Left colon (tissue), 2 donors: ENCODE results near the gene GNG7. TPM values are rescaled to one million over a fixed set of nuclear protein-coding genes. Genes with fewer than 3 reads are reported as not detected.
"Not testable (repeated sequence)": the region's sequence is repeated elsewhere in the genome, so short reads cannot be mapped to it uniquely, and the experiment has no call there.

Experiments used
- ATAC-seq: fragments of 200-7000 bp; cut with Tn5 transposase; one replicate; pipeline ENCODE4 v1.9.1; 2020; ENCODE audit warnings: mild to moderate bottlenecking, moderate library complexity
- DNase-seq, 2 donors: peaks; one replicate each; pipeline ENCODE4 v3.0.0-alpha.2; 2020
- intact Hi-C, 2 donors: fragments of 100-400 bp; cut with DNase I in 1 of 2; cut with micrococcal nuclease in 1 of 2; formaldehyde crosslinking; loops; one replicate each; pipeline versions ENCODE4 v1.11.2 to v1.14.0; 2022; cut with DNase I, micrococcal nuclease
- total RNA-seq, 2 donors: library from RNA; stranded (reverse); fragmentation: NEBNext Ultra II Directional; extraction: Animal tissue kit (Norgen Biotek cat#: 25700); gene quantifications; one replicate each; pipeline ENCODE4 v1.2.1, GENCODE V29; 2021
- donor health status: DM: no; HTN: no; CAD: no.
- donor health status: DM: yes; HTN: yes; CAD: no.

Gene GNG7
- total RNA-seq, 2 donors from 2014 or later, result 1.4 to 5.3 TPM

DNA sequence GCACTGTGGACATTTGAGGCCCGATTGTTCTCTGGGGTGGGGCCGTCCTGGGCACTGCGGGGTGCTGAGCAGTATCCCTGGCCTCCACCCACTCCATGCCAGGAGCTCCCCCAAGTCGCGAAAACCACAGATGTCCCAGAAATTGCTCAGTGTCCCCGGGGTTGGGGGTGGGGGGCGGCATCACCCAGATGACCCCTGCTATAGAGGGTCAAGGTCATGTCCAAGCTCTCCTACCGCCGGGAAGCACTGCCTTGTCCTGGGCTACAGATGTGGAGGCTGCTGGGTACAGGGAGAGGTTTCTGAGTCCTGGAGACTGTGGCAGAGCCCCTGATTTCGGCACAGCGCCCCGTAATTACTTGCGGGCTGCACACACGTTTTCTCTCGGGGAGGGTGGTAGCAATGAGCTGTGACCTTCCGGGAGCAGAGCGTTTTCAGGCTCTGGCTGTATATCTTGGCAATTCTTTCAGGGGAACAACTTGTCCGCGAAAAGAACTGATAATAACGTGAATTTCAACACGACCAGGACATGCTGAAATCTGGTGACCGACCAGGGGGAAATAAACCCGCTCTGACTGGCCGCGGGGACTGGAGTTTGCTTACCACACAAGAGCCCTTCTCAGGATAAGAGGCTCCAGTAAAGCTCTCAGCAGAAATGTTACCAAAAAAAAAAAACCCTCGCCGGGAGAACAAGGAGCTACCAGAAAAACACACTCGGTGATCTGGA, 68.1 kb downstream of the GNG7 start:
- no peak for DNase-seq
- no peak for ATAC-seq
- intact Hi-C loops, result loop anchor here in 1 of 2 donors (10.0 kb wide), 1 partner anchor 710 kb away; no protein-coding TSS in a partner anchor

DNA sequence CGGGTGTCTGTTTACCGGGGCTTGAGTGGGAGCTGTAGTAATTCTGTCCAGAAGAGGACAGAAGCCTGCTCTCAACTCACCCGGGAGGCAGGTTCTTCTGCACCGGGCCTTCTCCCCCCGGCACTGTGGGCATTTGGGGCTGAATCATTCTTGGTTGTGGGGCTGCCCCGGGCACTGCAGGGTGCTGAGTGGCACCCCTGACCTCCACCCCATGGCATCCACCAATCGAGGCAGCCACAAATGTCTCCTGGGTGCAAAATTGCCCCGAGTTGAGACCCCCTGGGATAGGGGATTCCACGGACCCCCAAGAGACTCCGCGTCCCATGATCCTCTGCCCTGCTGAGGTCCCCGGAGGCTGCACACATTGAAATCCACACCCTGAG, 68.8 kb downstream of the GNG7 start:
- intact Hi-C loops, result loop anchor here in 1 of 2 donors (10.0 kb wide), 1 partner anchor 709 kb away; no protein-coding TSS in a partner anchor
- ATAC-seq, result no peak
- DNase-seq, result no peak

DNA sequence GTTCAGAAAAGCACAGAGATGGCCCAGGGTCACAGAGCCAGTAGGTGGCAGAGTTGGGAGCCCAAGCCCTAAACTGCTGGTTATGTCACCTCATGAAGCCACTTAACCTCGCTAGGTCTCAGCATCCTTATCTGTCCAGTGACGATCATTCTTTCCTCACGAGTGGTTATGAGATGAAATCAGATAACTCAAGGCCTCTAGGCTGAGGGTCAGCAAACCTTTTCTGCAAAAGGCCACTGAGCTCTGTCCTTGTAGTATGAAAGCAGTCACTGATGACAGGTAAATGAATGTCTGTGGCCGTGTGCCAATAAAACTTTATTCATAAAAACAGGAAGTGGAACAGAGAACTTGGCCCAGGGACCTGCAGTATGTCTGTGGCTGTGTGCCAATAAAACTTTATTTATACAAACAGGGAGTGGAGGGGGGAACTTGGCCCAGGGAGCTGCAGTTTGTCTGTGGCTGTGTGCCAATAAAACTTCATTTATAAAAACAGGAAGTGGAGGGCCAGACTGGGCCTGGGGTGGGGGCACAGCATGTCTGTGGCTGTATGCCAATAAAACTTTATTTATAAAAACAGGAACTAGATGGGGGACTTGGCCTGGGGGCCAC, 71.2 kb downstream of the GNG7 start:
- intact Hi-C loops, result loop anchor here in 1 of 2 donors (10.0 kb wide), 1 partner anchor 707 kb away; no protein-coding TSS in a partner anchor
- DNase-seq (peak in 1 of 2 donors; percentile 5), ATAC-seq (no peak)

DNA sequence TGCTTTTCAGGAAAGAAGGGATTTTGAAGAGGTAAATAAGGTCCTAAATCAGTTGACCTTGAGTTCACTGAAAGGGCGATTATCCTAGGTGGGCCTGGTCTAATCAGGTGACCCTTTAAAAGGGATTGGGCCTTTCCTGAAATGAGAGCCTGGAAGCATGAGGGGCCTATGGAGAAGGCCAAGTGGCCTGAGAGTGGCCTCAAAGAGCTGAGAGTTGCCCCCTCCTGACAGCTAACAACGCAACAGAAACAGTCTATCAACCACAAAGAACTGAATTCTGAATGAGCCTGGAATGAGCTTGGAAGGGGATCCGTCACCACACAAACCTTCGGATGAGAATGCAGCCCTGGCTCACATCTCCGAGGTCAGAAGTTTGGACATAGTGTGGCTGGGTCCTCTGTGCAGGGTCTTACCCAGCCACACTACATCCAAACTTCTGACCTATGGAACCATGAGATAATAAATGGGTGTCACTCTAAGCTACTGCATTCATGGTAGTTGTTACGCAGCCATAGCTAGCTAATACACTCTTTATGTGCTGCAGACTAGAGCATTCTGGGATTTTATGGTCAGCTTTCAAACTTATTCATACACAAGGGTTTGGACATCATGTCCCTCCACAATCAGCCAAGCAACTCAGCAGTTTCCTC, 72.0 kb downstream of the GNG7 start:
- DNase-seq (no peak), ATAC-seq (no peak)
- intact Hi-C loops, result loop anchor here in 1 of 2 donors (10.0 kb wide), 1 partner anchor 706 kb away; no protein-coding TSS in a partner anchor

DNA sequence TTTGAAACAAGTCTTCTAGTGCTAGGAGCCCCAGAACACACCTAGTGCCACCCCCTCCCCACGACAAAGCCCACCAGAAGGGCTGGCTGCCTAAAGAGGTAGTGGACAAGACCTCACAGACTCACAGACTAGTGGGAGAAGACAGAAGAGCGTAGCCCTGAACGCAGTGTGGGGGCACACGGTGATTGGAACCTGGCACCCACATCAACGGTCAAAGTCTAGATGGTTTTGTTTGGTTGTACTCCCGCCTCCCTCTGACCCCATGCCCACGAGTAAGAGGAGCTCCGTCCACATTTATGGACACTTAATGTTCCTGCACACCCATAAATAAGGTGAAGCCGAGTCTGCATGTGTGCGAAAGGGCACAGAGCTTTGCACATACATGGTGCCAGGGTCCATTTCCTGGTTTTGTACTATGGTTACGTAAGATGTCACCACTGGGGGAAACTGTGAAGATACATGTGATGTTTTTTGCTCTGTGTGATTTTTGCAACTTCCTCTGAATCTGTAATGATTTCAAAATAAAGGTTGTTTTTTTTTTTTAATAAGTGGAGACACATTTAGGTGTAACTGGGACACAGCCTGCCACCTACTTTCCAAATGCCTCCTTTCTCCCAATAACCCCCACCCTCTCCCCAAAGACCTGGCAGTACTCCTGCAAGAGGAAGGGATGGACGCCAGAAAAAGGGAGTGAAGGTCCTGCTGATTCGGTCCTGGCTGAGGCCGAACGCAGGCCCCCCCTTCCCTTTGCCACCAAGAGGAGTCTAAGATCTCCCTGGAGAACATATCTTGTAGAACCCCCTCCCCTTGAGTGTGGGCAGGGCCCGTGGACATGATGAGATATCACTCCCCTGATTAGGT, 72.8 kb downstream of the GNG7 start:
- no peak for DNase-seq
- peak; percentile 63 for ATAC-seq
- intact Hi-C loops, result loop anchor here in 1 of 2 donors (10.0 kb wide), 1 partner anchor 705 kb away; no protein-coding TSS in a partner anchor

DNA sequence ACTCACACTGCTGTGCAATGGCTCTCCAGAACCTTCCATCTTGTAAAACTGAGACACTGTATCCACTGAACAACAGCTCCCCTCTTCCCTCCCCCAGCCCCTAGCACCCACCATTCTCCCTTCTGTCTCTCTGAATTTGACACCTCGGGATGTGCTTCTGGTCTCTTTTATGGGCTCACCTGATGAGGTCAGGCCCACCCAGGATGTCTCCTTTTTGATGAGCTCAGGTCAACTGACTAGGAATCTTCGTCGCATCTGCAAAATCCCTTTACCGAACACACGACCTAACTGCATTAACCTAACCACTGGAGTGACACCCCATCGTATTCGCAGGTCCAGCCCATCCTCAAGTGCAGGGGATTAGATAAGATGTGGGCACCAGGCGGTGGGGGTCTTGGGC, 73.9 kb downstream of the GNG7 start:
- DNase-seq (peak in 1 of 2 donors; percentile 5), ATAC-seq (no peak)
- intact Hi-C loops, result no loop called here

DNA sequence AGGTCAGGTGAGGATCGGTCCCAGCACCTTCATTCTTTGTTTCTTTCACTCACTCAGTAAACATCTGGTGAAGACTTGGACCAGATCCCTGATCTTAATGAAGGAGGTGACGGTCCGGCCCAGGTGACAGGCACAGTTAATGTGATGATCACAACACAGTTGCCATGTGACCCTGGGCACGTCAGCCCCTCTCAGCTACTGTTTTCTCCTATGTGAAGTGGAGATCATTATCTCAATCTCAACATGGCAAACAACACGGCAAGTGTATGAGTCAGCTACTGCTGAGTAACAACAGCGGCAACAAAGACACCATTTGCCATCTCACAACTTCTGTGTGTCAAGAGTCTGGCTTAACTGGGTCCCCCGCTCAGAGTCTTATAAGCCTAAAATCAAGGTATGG, 74.6 kb downstream of the GNG7 start:
- intact Hi-C loops, result no loop called here
- ATAC-seq (no peak), DNase-seq (no peak)

DNA sequence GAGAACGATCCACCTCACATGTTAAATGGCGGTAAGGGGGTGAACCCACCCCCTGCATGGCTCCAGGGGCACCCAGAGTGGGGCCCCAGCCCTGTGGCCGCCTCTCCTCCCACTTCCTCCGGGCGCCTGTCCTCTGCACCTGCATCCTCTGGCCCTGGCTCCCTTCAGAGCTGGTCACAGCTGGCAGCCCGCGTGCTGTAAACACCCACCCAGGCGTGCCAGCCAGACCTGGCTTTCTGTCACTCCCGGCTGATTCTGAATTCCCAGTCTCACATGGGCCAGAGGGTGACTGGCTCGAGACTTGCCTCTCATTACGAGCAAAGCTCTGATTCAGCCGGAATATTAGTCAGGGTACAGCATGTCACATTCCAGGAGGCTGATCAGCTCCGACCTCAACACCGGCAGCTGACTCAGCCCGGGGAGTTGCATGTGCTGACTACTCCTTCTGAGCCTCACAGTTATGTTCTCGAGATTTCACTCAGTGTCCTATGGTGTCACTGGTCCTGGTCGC, 75.1 kb downstream of the GNG7 start:
- ATAC-seq (peak; percentile 15), DNase-seq (peak; percentile 54 to 63)
- intact Hi-C loops, result no loop called here

DNA sequence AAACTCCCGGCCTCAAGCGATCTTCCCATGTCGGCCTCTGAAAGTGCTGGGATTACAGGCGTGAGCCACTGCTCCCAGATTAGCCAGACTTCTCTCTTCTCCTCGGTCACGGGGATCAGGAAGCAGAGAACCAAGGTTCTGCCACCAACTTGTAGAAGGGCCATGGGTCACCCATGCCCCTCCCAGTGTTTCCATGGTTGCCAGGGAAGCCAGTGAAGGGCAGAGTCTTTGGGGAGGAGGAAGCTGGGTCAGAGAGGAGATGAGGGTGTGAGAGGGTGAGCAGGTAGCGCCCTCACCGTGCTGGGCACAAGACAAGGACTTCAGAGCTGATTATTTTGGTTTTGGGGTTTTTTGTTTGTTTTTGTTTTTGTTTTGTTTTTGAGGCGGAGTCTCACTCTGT, 77.1 kb downstream of the GNG7 start:
- peak; percentile 87 for ATAC-seq
- intact Hi-C loops, result no loop called here
- DNase-seq, result peak; percentile 72 to 77

DNA sequence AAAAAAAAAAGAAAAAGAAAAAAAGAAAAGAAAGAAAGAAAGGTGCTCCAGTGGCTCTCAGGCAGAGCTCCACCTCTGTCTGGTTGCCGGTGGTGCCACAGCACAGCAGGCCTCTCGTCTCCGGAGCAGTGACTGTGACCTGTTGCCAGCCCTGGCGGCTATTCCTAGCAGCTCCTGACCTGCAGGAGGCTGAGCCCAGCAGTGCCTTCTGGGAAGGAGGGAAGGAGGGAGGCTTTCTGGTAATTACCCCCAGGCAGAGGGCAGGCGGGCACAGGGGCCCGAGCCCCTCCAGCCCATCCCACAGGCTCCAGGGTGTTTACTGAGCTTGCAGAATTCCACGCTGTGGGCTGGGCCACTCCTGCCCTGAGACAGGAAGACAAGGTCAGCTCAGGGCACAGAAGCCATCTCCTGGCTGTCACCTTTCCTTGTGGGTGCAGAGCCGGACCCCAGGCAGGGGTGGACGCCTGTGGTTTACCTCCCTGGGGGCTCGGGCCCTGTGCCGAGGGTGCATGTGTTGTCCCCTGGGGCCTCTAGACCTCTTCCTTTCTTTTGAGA, 77.9 kb downstream of the GNG7 start:
- peak in 1 of 2 donors; percentile 49 for DNase-seq
- peak; percentile 57 for ATAC-seq

DNA sequence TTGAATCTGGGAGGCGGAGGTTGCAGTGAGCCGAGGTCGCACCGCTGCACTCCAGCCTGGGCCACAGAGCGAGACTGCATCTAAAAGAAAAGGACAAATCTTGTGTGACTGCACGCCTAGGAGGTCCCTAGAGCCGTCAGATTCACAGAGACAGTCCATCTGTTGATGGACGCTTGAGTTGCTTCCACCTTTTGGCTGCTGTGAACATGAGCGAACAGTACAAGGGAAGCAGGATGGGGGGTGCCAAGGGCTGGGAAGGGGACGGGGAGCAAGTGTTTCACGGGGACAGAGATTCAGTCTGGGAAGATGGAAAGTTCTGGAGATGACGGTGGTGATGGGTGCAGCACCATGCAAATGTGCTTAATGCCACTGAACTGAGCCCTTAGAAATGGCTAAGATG, 78.7 kb downstream of the GNG7 start:
- ATAC-seq (no peak), DNase-seq (peak in 1 of 2 donors; percentile 9)
- intact Hi-C loops, result no loop called here

More for the DNA sequence above, 77.9 kb downstream of the GNG7 start:
- intact Hi-C loops, result no loop called here

DNA sequence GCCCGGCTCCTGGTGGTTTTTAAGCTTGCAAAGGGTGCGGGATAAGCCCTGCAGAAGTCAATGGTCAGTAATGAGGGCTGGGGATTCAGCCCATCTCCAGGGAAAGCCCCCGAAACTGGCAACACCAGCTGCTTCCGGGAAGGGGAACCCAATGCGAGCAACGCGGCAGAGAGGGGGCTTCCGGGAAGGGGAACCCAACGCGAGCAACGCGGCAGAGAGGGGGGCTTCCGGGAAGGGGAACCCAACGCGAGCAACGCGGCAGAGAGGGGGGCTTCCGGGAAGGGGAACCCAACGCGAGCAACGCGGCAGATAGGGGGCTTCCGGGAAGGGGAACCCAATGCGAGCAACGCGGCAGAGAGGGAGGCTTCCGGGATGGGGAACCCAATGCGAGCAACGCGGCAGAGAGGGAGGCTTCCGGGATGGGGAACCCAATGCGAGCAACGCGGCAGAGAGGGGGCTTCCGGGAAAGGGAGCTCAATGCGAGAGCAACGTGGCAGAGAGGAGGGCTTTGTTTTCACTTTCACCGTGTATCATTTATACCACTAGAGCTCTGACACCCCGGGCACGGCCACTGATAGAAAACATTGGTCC, 80.0 kb downstream of the GNG7 start:
- ATAC-seq, intact Hi-C loops: not testable (repeated sequence)
- DNase-seq, result peak in 1 of 2 donors; percentile 31

DNA sequence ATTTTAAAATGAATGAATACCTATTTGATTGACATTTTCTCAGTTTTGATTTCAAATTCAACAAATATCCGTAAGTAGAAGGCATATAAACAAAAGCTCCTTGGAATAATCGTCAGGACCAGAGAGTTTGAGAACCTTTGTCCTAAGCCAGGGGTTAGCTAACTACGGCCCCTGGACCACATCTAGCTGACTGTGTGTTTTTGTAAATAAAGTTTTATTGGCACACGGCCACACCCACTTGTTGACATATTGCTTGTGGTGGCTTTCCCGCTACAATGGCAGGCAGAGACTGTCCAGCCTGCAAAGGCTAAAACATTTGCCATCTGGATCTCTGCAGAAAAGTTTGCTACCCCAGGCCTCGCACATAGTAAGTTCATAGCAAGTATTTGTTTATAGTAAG, 83.4 kb downstream of the GNG7 start:
- DNase-seq (no peak), ATAC-seq (no peak)
- intact Hi-C loops, result no loop called here

DNA sequence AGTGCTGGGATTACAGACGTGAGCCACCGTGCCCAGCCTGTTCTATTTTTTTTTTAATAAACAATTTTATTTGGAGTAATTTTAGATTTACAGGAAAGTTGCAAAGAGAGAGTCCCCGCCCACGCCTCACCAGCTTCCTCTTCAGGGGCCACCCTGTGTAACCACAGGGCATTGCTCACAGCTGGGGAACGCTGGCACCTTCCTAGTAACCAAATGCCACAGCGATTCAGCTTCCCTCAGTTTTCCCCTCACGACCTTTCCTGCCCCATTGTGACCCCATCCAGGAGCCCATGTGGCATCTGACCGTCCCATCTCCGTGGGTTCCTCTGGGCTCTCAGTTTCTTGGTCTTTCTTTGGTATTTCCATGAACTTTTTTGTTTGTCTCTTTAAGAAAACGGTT, 83.9 kb downstream of the GNG7 start:
- peak; percentile 41 for ATAC-seq
- intact Hi-C loops, result no loop called here
- DNase-seq, result peak; percentile 70 to 74

DNA sequence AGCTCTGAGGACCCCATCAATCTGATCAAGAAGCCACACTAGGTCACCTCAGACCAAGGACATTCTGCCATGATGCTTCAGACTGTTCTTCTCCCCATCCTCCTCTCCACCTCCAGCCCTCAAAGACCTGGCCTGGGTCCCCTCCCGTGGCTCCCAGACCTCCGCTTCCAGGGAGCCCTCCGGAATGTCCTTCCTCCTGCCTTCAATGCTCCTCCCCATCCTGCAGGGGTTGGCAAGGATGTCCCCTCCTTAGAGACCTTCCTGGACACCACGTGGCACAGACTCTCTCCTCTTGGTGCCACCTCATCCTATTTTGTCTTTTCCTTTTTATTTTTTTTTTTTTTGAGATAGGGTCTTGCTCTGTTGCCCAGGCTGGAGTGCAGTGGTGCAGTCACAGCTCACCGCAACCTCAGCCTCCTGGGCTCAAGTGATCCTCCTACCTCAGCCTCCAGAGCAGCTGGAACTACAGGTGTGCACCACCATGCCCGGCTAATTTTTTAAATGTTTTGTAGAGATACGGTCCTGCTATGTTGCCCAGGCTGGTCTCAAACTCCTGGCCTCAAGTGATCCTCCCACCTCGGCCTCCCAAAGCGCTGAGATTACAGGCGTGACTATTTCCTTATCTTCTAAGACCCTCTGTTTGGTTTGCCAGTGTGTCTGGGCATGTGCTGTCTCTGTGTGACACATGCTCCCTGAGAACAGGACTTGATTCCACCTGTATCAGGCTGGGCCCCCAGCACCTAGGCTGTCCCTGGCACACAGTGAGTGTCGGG, 84.9 kb downstream of the GNG7 start:
- ATAC-seq, result no peak
- peak in 1 of 2 donors; percentile 5 for DNase-seq
- intact Hi-C loops, result no loop called here

DNA sequence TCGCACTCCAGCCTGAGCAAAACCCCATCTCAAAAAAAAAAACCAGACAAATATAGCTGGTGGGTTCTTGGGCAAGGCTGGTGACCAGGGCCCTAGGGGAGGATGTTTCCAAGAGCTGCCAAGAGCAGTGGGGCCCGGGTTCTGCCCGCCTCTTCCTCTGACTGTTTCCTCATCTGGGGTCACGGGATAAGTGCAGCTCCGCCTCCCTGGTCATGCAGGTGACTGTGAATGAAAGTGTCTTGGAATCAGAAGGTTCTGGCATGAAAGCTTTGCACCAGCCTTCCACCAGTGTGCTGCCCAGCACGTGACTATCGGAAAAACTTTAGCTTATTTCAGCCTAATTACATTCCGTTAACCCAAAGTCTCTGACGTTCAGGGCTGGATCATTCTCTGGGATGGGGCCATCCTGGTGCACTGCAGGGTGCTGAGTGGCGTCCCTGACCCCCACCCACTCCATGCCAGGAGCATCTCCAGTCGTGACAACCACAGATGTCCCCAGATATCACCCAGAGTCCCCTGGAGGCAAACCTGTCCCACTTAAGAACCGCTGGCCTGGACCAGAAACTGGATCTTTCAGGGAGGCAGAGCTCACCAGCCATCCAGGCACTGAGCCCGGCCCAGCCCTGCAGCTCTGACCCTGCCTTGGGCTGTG, 85.6 kb downstream of the GNG7 start:
- intact Hi-C loops, result no loop called here
- DNase-seq, result peak; percentile 42 to 56
- ATAC-seq, result no peak

DNA sequence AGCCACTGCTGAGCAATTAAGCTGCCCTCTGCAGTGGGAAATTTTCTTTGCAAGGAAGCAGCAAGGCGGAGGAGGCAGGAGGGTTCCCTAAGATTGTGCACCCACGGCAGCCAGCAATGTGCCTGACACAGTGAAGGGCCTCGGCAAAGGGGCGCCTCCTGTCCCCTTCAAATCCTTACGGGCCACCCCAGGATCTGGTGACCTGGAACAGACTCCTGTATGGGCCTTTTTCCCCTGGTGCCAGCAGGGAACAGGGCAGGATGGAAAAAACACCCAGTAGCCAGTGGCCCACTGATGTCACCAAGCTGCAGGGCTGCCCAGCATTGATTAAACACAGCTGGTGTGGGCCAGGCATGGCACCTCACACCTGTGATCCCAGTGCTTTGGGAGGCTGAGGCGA, 86.7 kb downstream of the GNG7 start:
- ATAC-seq, result no peak
- peak in 1 of 2 donors; percentile 4 for DNase-seq
- intact Hi-C loops, result no loop called here
